Neural crest cell (in vitro differentiated cells): Measurements from ENCODE around the gene TNFRSF19. TPM values are rescaled to one million over a fixed set of nuclear protein-coding genes. Genes with fewer than 3 reads are reported as not detected.

Experiments
- DNase-seq: peaks from one replicate; pipeline ENCODE4 v3.0.0; 2021; ENCODE audit warnings: low read depth, mixed read lengths, low spot score
- H3K27ac Mint-ChIP-seq: one replicate; pipeline ENCODE4 v1.8.0; 2021; ENCODE audit warnings: mild to moderate bottlenecking, mixed read lengths; ENCODE audit not compliant: unreplicated experiment
- H3K27me3 Mint-ChIP-seq: 2 replicates; pipeline ENCODE4 v1.8.0; 2021; ENCODE audit warnings: low read depth, mild to moderate bottlenecking, mixed read lengths
- H3K36me3 Mint-ChIP-seq: 2 replicates; pipeline ENCODE4 v1.8.0; 2021; ENCODE audit warnings: low read depth, mild to moderate bottlenecking, mixed read lengths
- H3K4me1 Mint-ChIP-seq: 2 replicates; pipeline ENCODE4 v1.8.0; 2021; ENCODE audit warnings: mixed read lengths
- H3K4me3 Mint-ChIP-seq: one replicate; pipeline ENCODE4 v1.8.0; 2021; ENCODE audit warnings: mild to moderate bottlenecking, mixed read lengths
- H3K9me3 Mint-ChIP-seq: 2 replicates; pipeline ENCODE4 v1.8.0; 2021; ENCODE audit warnings: mixed read lengths
- CTCF ChIP-seq: fragments of 200-600 bp; sonication (generic); conservative IDR thresholded peaks from 2 replicates; pipeline ENCODE4 v1.5.0; 2021; ENCODE audit warnings: antibody characterized with exemption, mild to moderate bottlenecking
- total RNA-seq: library from RNA; stranded (reverse); gene quantifications from 2 replicates; pipeline ENCODE4 v1.2.1, GENCODE V29; 2021

Gene TNFRSF19
- total RNA-seq, 1 donor from 2014 or later = 76.1 TPM

GRCh38 chr13:23628765-23629565 is 58.8 kb downstream of the TNFRSF19 start:
- Mint-ChIP-seq H3K36me3 (peaks cover 11% of the 10 kb centered on the region), H3K4me1 (peaks cover 51% of the 10 kb centered on the region), H3K4me3 (no peak overlapping the region), H3K27ac (no peak overlapping the region), H3K27me3 (no peaks in the 10 kb centered on the region), H3K9me3 (peaks cover 2% of the 10 kb centered on the region)
- no peak for DNase-seq
- TF ChIP-seq CTCF = no peak

- H3K9me3 Mint-ChIP-seq = no peaks in the 10 kb centered on the region
- no peak overlapping the region for H3K4me3 Mint-ChIP-seq
- H3K4me1 Mint-ChIP-seq = peaks cover 51% of the 10 kb centered on the region
- H3K27ac Mint-ChIP-seq = peak overlapping the region; percentile 62
- H3K27me3 Mint-ChIP-seq = no peaks in the 10 kb centered on the region
- no peak for DNase-seq
- H3K36me3 Mint-ChIP-seq = peaks cover 9% of the 10 kb centered on the region
- no peak for TF ChIP-seq CTCF
Measured at GRCh38 chr13:23629566-23630272, 59.5 kb downstream of the TNFRSF19 start.

- H3K4me3 Mint-ChIP-seq = no peak overlapping the region
Measured at GRCh38 chr13:23630349-23631093, 60.3 kb downstream of the TNFRSF19 start.

GRCh38 chr13:23631311-23632047 is 61.3 kb downstream of the TNFRSF19 start:
- H3K27me3 Mint-ChIP-seq = no peaks in the 10 kb centered on the region

More at GRCh38 chr13:23630349-23631093, 60.3 kb downstream of the TNFRSF19 start:
- Mint-ChIP-seq H3K4me1 (peaks cover 51% of the 10 kb centered on the region), H3K36me3 (peaks cover 9% of the 10 kb centered on the region), H3K27ac (peak overlapping the region; percentile 86), H3K9me3 (no peaks in the 10 kb centered on the region), H3K27me3 (no peaks in the 10 kb centered on the region)
- no peak for DNase-seq
- TF ChIP-seq CTCF = no peak

More at GRCh38 chr13:23631311-23632047, 61.3 kb downstream of the TNFRSF19 start:
- TF ChIP-seq CTCF = no peak
- Mint-ChIP-seq H3K36me3 (peaks cover 9% of the 10 kb centered on the region), H3K27ac (peak overlapping the region; percentile 19), H3K9me3 (no peaks in the 10 kb centered on the region), H3K4me3 (peak overlapping the region; percentile 40), H3K4me1 (peaks cover 52% of the 10 kb centered on the region)
- DNase-seq = no peak
